Testis (tissue), 3 donors: ENCODE data around the gene DCLK1. TPM values are rescaled to one million over a fixed set of nuclear protein-coding genes. Genes with fewer than 3 reads are reported as not detected.

Source experiments
- DNase-seq: peaks from one replicate; pipeline ENCODE4 v3.0.0-alpha.2; 2019
- H3K27ac ChIP-seq, 2 donors: fragments of 200-600 bp; sonication (generic); one replicate each; pipeline ENCODE4 v1.5.1; 2019
- H3K27me3 ChIP-seq: fragments of 200-600 bp; sonication (generic); one replicate; pipeline ENCODE4 v1.5.1; 2019
- H3K36me3 ChIP-seq: fragments of 200-600 bp; sonication (generic); one replicate; pipeline ENCODE4 v1.5.1; 2017; ENCODE audit warnings: low read depth; ENCODE audit errors: missing control alignments
- H3K4me1 ChIP-seq: fragments of 200-600 bp; sonication (generic); one replicate; pipeline ENCODE4 v1.5.1; 2019
- H3K4me3 ChIP-seq, 2 donors: fragments of 200-600 bp; sonication (generic); one replicate each; pipeline ENCODE4 v1.5.1; 2017 to 2019
- H3K9me3 ChIP-seq: fragments of 200-600 bp; sonication (generic); one replicate; pipeline ENCODE4 v1.5.1; 2017
- CTCF ChIP-seq, 3 experiments: fragments of 450-650 bp in 2 of 3; fragments of 200-600 bp in 1 of 3; sonication (generic) in 1 of 3; IDR thresholded peaks; one replicate each; pipeline ENCODE4 v1.5.1; 2016 to 2019; ENCODE audit warnings: antibody characterized with exemption in 3 of 3, mild to moderate bottlenecking in 2 of 3, moderate library complexity in 1 of 3
- POLR2A ChIP-seq: fragments of 450-650 bp; IDR thresholded peaks from one replicate; pipeline ENCODE4 v1.6.1; 2017; ENCODE audit warnings: antibody characterized with exemption, mild to moderate bottlenecking, moderate library complexity
- WGBS, 2 donors: methylation state at CpG; one replicate each; pipeline ENCODE4 v1.1.5; 2018; 5-methylcytosine and 5-hydroxymethylcytosine counted together
- intact Hi-C: fragments of 100-400 bp; cut with DNase I; formaldehyde crosslinking; loops from one replicate; pipeline ENCODE4 v1.15.1; 2023; ENCODE audit warnings: low total_unique reads
- polyA plus RNA-seq: library from polyadenylated mRNA; stranded (reverse); fragments of 350-450 nt; fragmentation: Illumina TruSeq; extraction: RNeasy Lipid Tissue Mini Kit (QIAGEN cat#74804); gene quantifications from one replicate; pipeline ENCODE4 v1.2.3, GENCODE V29; 2014; ENCODE audit warnings: low read depth, low replicate concordance; ENCODE audit not compliant: insufficient read depth
- total RNA-seq, 2 donors: library from RNA; depleted of rRNA; stranded (reverse); fragments of >200 nt; gene quantifications; one replicate each; pipeline ENCODE4 v1.2.3, GENCODE V29; 2016

DCLK1 gene
- total and polyA plus RNA-seq, 3 donors from 2014 or later: 4.5 to 8.9 (median 4.9) TPM

- Histone ChIP-seq H3K9me3 (no peaks in the 10 kb centered on the region), H3K27ac (no peak overlapping the region), H3K27me3 (no peaks in the 10 kb centered on the region), H3K36me3 (no peaks in the 10 kb centered on the region), H3K4me1 (no peaks in the 10 kb centered on the region), H3K4me3 (no peak overlapping the region)
- intact Hi-C loops: no loop called here
- 72 to 82% methylated on average over 12 of the region's 12 CpGs for WGBS, 2 donors
- TF ChIP-seq POLR2A: no peak
- TF ChIP-seq CTCF (IDR thresholded peaks at IDR 0.05): no peak
- no peak for DNase-seq
These were observed 306.8 kb downstream of the DCLK1 start for GRCh38 chr13:35824395-35824794.

- Histone ChIP-seq H3K4me1 (no peaks in the 10 kb centered on the region), H3K27ac (no peak overlapping the region), H3K36me3 (no peaks in the 10 kb centered on the region), H3K9me3 (no peaks in the 10 kb centered on the region), H3K27me3 (no peaks in the 10 kb centered on the region), H3K4me3 (no peak overlapping the region)
- TF ChIP-seq CTCF (IDR thresholded peaks at IDR 0.05) (no peak), POLR2A (no peak)
- intact Hi-C loops: no loop called here
- WGBS, 2 donors: 87 to 93% methylated on average over 7 of the region's 7 CpGs
- DNase-seq: no peak
These were observed 308.5 kb downstream of the DCLK1 start for GRCh38 chr13:35822666-35823065.

- no peak overlapping the region for H3K27ac ChIP-seq
- WGBS, 2 donors: 71 to 79% methylated on average over 3 of the region's 3 CpGs
- H3K36me3 ChIP-seq: no peaks in the 10 kb centered on the region
- no peak overlapping the region for H3K4me3 ChIP-seq
- H3K27me3 ChIP-seq: no peaks in the 10 kb centered on the region
- intact Hi-C loops: no loop called here
- no peaks in the 10 kb centered on the region for H3K9me3 ChIP-seq
- TF ChIP-seq CTCF (IDR thresholded peaks at IDR 0.05): peak; percentile 39 to 78 (median 61)
- TF ChIP-seq POLR2A: no peak
- no peaks in the 10 kb centered on the region for H3K4me1 ChIP-seq
- no peak for DNase-seq
These were observed 312.5 kb downstream of the DCLK1 start for GRCh38 chr13:35818633-35819067.

GRCh38 chr13:35817642-35818607 is 313.3 kb downstream of the DCLK1 start:
- intact Hi-C loops: no loop called here
- Histone ChIP-seq H3K27me3 (no peaks in the 10 kb centered on the region), H3K4me1 (no peaks in the 10 kb centered on the region), H3K27ac (no peak overlapping the region), H3K4me3 (no peak overlapping the region), H3K9me3 (no peaks in the 10 kb centered on the region), H3K36me3 (no peaks in the 10 kb centered on the region)
- DNase-seq: no peak
- WGBS, 2 donors: 66 to 67% methylated on average over 5 of the region's 5 CpGs
- no peak for TF ChIP-seq POLR2A
- TF ChIP-seq CTCF (IDR thresholded peaks at IDR 0.05): no peak
